H9 (cell line): Measurements from ENCODE around the gene GPS1. TPM values are rescaled to one million over a fixed set of nuclear protein-coding genes. Genes with fewer than 3 reads are reported as not detected.

ENCODE experiments used
- DNase-seq: peaks from one replicate; pipeline ENCODE4 v3.0.0-alpha.2; 2017
- H2AFZ ChIP-seq: one replicate; pipeline ENCODE4 v1.6.1; 2013; ENCODE audit warnings: mild to moderate bottlenecking, low read length, control low read depth, moderate library complexity
- H2AK5ac ChIP-seq: 2 replicates; pipeline ENCODE4 v1.6.1; 2013; ENCODE audit warnings: low read length, control low read depth, mixed read lengths; ENCODE audit not compliant: insufficient read length
- H2BK120ac ChIP-seq: one replicate; pipeline ENCODE4 v1.6.1; 2013; ENCODE audit warnings: low read depth, mild to moderate bottlenecking, low read length, control low read depth, inconsistent platforms; ENCODE audit not compliant: poor library complexity, severe bottlenecking
- H2BK12ac ChIP-seq: 2 replicates; pipeline ENCODE4 v1.6.1; 2013; ENCODE audit warnings: low read length, control low read depth, mixed read lengths, low read depth; ENCODE audit not compliant: insufficient read length
- H2BK15ac ChIP-seq: 2 replicates; pipeline ENCODE4 v1.6.1; 2013; ENCODE audit warnings: low read depth, low read length, control low read depth
- H2BK20ac ChIP-seq: one replicate; pipeline ENCODE4 v1.6.1; 2013; ENCODE audit warnings: low read depth, mild to moderate bottlenecking, low read length, control low read depth, inconsistent platforms; ENCODE audit not compliant: poor library complexity, severe bottlenecking
- H2BK5ac ChIP-seq: 2 replicates; pipeline ENCODE4 v1.6.1; 2013; ENCODE audit warnings: low read length, control low read depth, mixed read lengths; ENCODE audit not compliant: insufficient read length
- H3K14ac ChIP-seq: 2 replicates; pipeline ENCODE4 v1.6.1; 2013; ENCODE audit warnings: low read length, control low read depth; ENCODE audit not compliant: insufficient read depth
- H3K18ac ChIP-seq: 2 replicates; pipeline ENCODE4 v1.6.1; 2013; ENCODE audit warnings: low read depth, mild to moderate bottlenecking, mixed read lengths, low read length, control low read depth; ENCODE audit not compliant: insufficient read length
- H3K23ac ChIP-seq: 2 replicates; pipeline ENCODE4 v1.6.1; 2013; ENCODE audit warnings: low read length, control low read depth, mixed read lengths, low read depth; ENCODE audit not compliant: insufficient read length
- H3K23me2 ChIP-seq: 2 replicates; pipeline ENCODE4 v1.6.1; 2013; ENCODE audit warnings: low read depth, mild to moderate bottlenecking, mixed read lengths, low read length, control low read depth; ENCODE audit not compliant: insufficient read length, poor library complexity, severe bottlenecking
- H3K27ac ChIP-seq: 2 replicates; pipeline ENCODE4 v1.5.1; 2013; ENCODE audit warnings: low read length, control low read depth, mixed read lengths, low read depth; ENCODE audit not compliant: insufficient read length
- H3K27me3 ChIP-seq: 2 replicates; pipeline ENCODE4 v1.6.1; 2013; ENCODE audit warnings: low read length, control low read depth, inconsistent platforms; ENCODE audit not compliant: insufficient read depth
- H3K4ac ChIP-seq: 2 replicates; pipeline ENCODE4 v1.6.1; 2013; ENCODE audit warnings: low read depth, mild to moderate bottlenecking, control low read depth, inconsistent platforms, low read length, moderate library complexity
- H3K4me1 ChIP-seq: 2 replicates; pipeline ENCODE4 v1.6.1; 2013; ENCODE audit warnings: low read length, control low read depth, inconsistent platforms; ENCODE audit not compliant: insufficient read depth
- H3K4me2 ChIP-seq: 2 replicates; pipeline ENCODE4 v1.6.1; 2013; ENCODE audit warnings: low read length, control low read depth, mixed read lengths; ENCODE audit not compliant: insufficient read length, insufficient read depth
- H3K56ac ChIP-seq: 2 replicates; pipeline ENCODE4 v1.6.1; 2013; ENCODE audit warnings: low read depth, mild to moderate bottlenecking, mixed read lengths, low read length, control low read depth; ENCODE audit not compliant: insufficient read length
- H3K79me1 ChIP-seq: 2 replicates; pipeline ENCODE4 v1.6.1; 2013; ENCODE audit warnings: low read depth, mild to moderate bottlenecking, moderate library complexity, low read length, control low read depth, inconsistent platforms; ENCODE audit not compliant: insufficient read depth, poor library complexity, severe bottlenecking
- H3K79me2 ChIP-seq: 2 replicates; pipeline ENCODE4 v1.6.1; 2013; ENCODE audit warnings: low read length, control low read depth, inconsistent platforms; ENCODE audit not compliant: insufficient read depth
- H3K9ac ChIP-seq: 2 replicates; pipeline ENCODE4 v1.6.1; 2013; ENCODE audit warnings: low read length, control low read depth, mixed read lengths; ENCODE audit not compliant: insufficient read length; ENCODE audit errors: extremely low read depth
- H3K9me3 ChIP-seq: one replicate; pipeline ENCODE4 v1.6.1; 2013; ENCODE audit warnings: low read depth, low read length, inconsistent platforms; ENCODE audit not compliant: control insufficient read depth
- H3T11ph ChIP-seq: one replicate; pipeline ENCODE4 v1.6.1; 2013; ENCODE audit warnings: mild to moderate bottlenecking, low read length, control low read depth, inconsistent platforms
- H4K20me1 ChIP-seq: one replicate; pipeline ENCODE4 v1.6.1; 2013; ENCODE audit not compliant: control insufficient read depth, insufficient read length, insufficient read depth
- H4K5ac ChIP-seq: 2 replicates; pipeline ENCODE4 v1.6.1; 2013; ENCODE audit warnings: low read depth, mild to moderate bottlenecking, mixed read lengths, low read length, control low read depth; ENCODE audit not compliant: insufficient read length
- H4K8ac ChIP-seq: replicated peaks from 2 replicates; pipeline ENCODE4 v1.6.1; 2013; ENCODE audit warnings: low read length, control low read depth, mixed read lengths, low read depth; ENCODE audit not compliant: insufficient read length
- H4K91ac ChIP-seq: 2 replicates; pipeline ENCODE4 v1.6.1; 2013; ENCODE audit warnings: low read depth, mild to moderate bottlenecking, moderate library complexity, mixed read lengths, low read length, control low read depth; ENCODE audit not compliant: insufficient read length
- H3K27ac Mint-ChIP-seq, 3 experiments: 2 replicates in 2 of 3; 3 replicates in 1 of 3; pipeline ENCODE4 v1.8.0; 2020 to 2021; ENCODE audit warnings: mixed read lengths in 3 of 3, mild to moderate bottlenecking in 1 of 3, moderate library complexity in 1 of 3
- H3K27me3 Mint-ChIP-seq: 2 replicates; pipeline ENCODE4 v1.8.0; 2021; ENCODE audit warnings: low read depth, mild to moderate bottlenecking, moderate library complexity, mixed read lengths
- H3K36me3 Mint-ChIP-seq, 3 experiments: 2 replicates in 2 of 3; 3 replicates in 1 of 3; pipeline ENCODE4 v1.8.0; 2020 to 2021; ENCODE audit warnings: low read depth in 3 of 3, mixed read lengths in 3 of 3; ENCODE audit not compliant: insufficient read depth in 1 of 3
- H3K4me1 Mint-ChIP-seq, 2 experiments: 2 replicates each; pipeline ENCODE4 v1.8.0; 2020; ENCODE audit warnings: mixed read lengths in 2 of 2
- H3K4me3 Mint-ChIP-seq, 2 experiments: 2 replicates in 1 of 2; 3 replicates in 1 of 2; pipeline ENCODE4 v1.8.0; 2020 to 2021; ENCODE audit warnings: mild to moderate bottlenecking in 2 of 2, mixed read lengths in 2 of 2, moderate library complexity in 1 of 2
- H3K9me3 Mint-ChIP-seq, 2 experiments: 2 replicates in 1 of 2; 3 replicates in 1 of 2; pipeline ENCODE4 v1.8.0; 2020; ENCODE audit warnings: mild to moderate bottlenecking in 2 of 2, mixed read lengths in 2 of 2, moderate library complexity in 1 of 2
- CTCF ChIP-seq: fragments of 200-600 bp; sonication (generic); conservative IDR thresholded peaks from 3 replicates; pipeline ENCODE4 v1.8.0; 2021; ENCODE audit warnings: antibody characterized with exemption, mild to moderate bottlenecking
- WGBS: extraction: QIAGEN DNeasy Blood & Tissue Kit; methylation state at CpG from one replicate; pipeline ENCODE4 v1.1.7; 2013; ENCODE audit warnings: missing lambda C conversion rate, low lambda C conversion rate, mixed read lengths; ENCODE audit not compliant: insufficient read length; ENCODE audit errors: extremely low coverage; 5-methylcytosine and 5-hydroxymethylcytosine counted together
- total RNA-seq: library from RNA; stranded (reverse); gene quantifications from 2 replicates; pipeline ENCODE4 v1.2.1, GENCODE V29; 2021

The GPS1 gene
- total RNA-seq, 1 experiment from 2014 or later = 164 TPM

- H3T11ph ChIP-seq = no peak overlapping the region
- H2AK5ac ChIP-seq = no peak overlapping the region
- no peak overlapping the region for H4K5ac ChIP-seq
- H4K20me1 ChIP-seq = no peaks in the 10 kb centered on the region
- no peak overlapping the region for H2BK15ac ChIP-seq
- no peak overlapping the region for H2BK5ac ChIP-seq
- H2BK12ac ChIP-seq = no peak overlapping the region
- H2BK20ac ChIP-seq = no peak overlapping the region
- H3K4ac ChIP-seq = no peak overlapping the region
- H3K14ac ChIP-seq = no peak overlapping the region
- H2AFZ ChIP-seq = no peak overlapping the region
- no peaks in the 10 kb centered on the region for H3K9me3 ChIP-seq
- no peaks in the 10 kb centered on the region for H3K79me1 ChIP-seq
- H3K27ac ChIP-seq = no peak overlapping the region
- H3K18ac ChIP-seq = no peak overlapping the region
- no peak overlapping the region for H3K56ac ChIP-seq
- H3K9ac ChIP-seq = no peak overlapping the region
- H3K4me2 ChIP-seq = no peak overlapping the region
- H4K91ac ChIP-seq = no peak overlapping the region
- no peak overlapping the region for H2BK120ac ChIP-seq
- no CpG with 5 or more reads among the region's 55 CpGs for WGBS
- Mint-ChIP-seq H3K9me3 (no peaks in the 10 kb centered on the region), H3K36me3 (peaks cover 25 to 81% (median 68%) of the 10 kb centered on the region in 3 experiments; a peak in 6 of 7 replicates), H3K27me3 (no peaks in the 10 kb centered on the region), H3K4me3 (no peak overlapping the region), H3K4me1 (no peaks in the 10 kb centered on the region), H3K27ac (no peak overlapping the region)
- no peaks in the 10 kb centered on the region for H3K27me3 ChIP-seq
- no peak for TF ChIP-seq CTCF
- H3K4me1 ChIP-seq = no peaks in the 10 kb centered on the region
- H3K79me2 ChIP-seq = no peaks in the 10 kb centered on the region
- no peak for DNase-seq
- H4K8ac ChIP-seq = no peak overlapping the region
- no peaks in the 10 kb centered on the region for H3K23me2 ChIP-seq
- no peak overlapping the region for H3K23ac ChIP-seq
Observed at GRCh38 chr17:82083533-82084359, 32.0 kb downstream of the GPS1 start.
